Psoas muscle (tissue), 8 donors: ENCODE data around the gene SBF2. TPM values are rescaled to one million over a fixed set of nuclear protein-coding genes. Genes with fewer than 3 reads are reported as not detected.
A peak's percentile ranks its signal among the peaks of the same experiment; 100 is the strongest.

ENCODE experiments used
- ATAC-seq, 4 donors: fragments of 200-7000 bp; cut with Tn5 transposase; one replicate each; pipeline ENCODE4 v1.9.1; 2020; ENCODE audit warnings: moderate library complexity in 3 of 4, mild to moderate bottlenecking in 2 of 4
- DNase-seq, 2 donors: peaks; one replicate each; pipeline ENCODE4 v3.0.0-alpha.2; 2020
- H3K27ac ChIP-seq: fragments of 200-600 bp; one replicate; pipeline ENCODE4 v1.8.0; 2022
- H3K27me3 ChIP-seq, 3 donors: fragments of 200-600 bp in 1 of 3; one replicate each; pipeline versions ENCODE4 v1.6.1 to v1.8.0; 2013 to 2022; ENCODE audit warnings: low read length in 2 of 3, mild to moderate bottlenecking in 2 of 3, moderate library complexity in 1 of 3; ENCODE audit not compliant: insufficient read depth in 3 of 3
- H3K36me3 ChIP-seq, 2 donors: fragments of 200-600 bp in 1 of 2; one replicate each; pipeline versions ENCODE4 v1.6.1 to v1.8.0; 2013 to 2022; ENCODE audit warnings: low read depth in 1 of 2, mild to moderate bottlenecking in 1 of 2, moderate library complexity in 1 of 2; ENCODE audit not compliant: insufficient read depth in 1 of 2
- H3K4me1 ChIP-seq: fragments of 200-600 bp; one replicate; pipeline ENCODE4 v1.8.0; 2022
- H3K4me3 ChIP-seq: fragments of 200-600 bp; one replicate; pipeline ENCODE4 v1.8.0; 2022; ENCODE audit warnings: mild to moderate bottlenecking
- H3K9me3 ChIP-seq: fragments of 200-600 bp; one replicate; pipeline ENCODE4 v1.8.0; 2022
- WGBS, 3 donors: extraction: QIAGEN DNeasy Blood & Tissue Kit; methylation state at CpG; one replicate each; pipeline versions ENCODE4 v1.1.6 to v1.1.7; 2013; 5-methylcytosine and 5-hydroxymethylcytosine counted together
- intact Hi-C, 2 donors: fragments of 100-400 bp; cut with DNase I; formaldehyde crosslinking; loops; one replicate each; pipeline versions ENCODE4 v1.11.0 to v1.14.2; 2022
- polyA plus RNA-seq, 3 donors: library from polyadenylated mRNA; stranded (reverse); fragments of 200-250 nt; gene quantifications; one replicate each; pipeline ENCODE4 v1.2.3, GENCODE V29; 2013
- total RNA-seq, 4 donors: library from RNA; stranded (reverse); fragmentation: NEBNext Ultra II Directional in 2 of 4; extraction: Animal tissue kit (Norgen Biotek cat#: 25700) in 2 of 4; gene quantifications; one replicate each; pipeline versions ENCODE4 v1.2.1 to v1.2.4, GENCODE V29; 2021 to 2023
- TF ChIP-seq, protein P1 (sequence below): fragments of 200-600 bp; IDR thresholded peaks from one replicate; pipeline ENCODE4 v1.8.0; 2022; ENCODE audit warnings: antibody characterized with exemption
- donor health status: healthy with polysubstance abuse.
- donor health status: DM: no; HTN: no; CAD: no; lungs with moderate emphysema.
- donor health status: Bipolar disorder and iron deficiency.
- donor health status: healthy.
- donor health status: DM: yes; HTN: yes; CAD: no.
- donor health status: DM: no; HTN: no; CAD: no.
- donor health status: DM: no; HTN: no; CAD: no.
- donor health status: DM: yes; HTN: yes; CAD: no.

The SBF2 gene
- total and polyA plus RNA-seq, 7 donors: 3.3 to 12.6 (median 10.6) TPM

DNA sequence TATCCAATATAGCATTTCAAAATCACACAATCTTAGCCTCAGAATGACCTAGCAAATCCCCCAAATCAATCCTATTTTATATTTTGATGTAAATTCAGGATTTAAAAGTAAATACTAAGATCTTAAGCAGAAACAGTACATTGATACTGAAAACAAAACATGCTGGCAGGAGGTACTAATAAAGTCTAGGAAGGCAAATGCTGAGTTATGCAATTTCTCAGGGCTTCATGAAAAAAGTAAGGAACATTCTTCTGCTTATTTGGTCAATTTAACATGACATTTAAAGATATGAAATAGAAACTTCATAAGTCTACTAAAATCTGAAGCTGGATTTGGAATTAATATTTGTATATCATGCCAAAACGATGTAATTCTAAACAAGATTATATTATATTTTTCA is 476.8 kb downstream of the SBF2 start:
- Histone ChIP-seq H3K4me1 (no peaks in the 10 kb centered on the region), H3K27ac (no peak overlapping the region), H3K36me3 (peaks cover 4 to 13% of the 10 kb centered on the region in 2 donors), H3K9me3 (no peaks in the 10 kb centered on the region), H3K27me3 (no peaks in the 10 kb centered on the region), H3K4me3 (no peak overlapping the region)
- DNase-seq: no peak
- WGBS, 3 donors: 74 to 95% (median 92%) methylated on average over 1 of the region's 1 CpG
- intact Hi-C loops: no loop called here
- no peak for ATAC-seq
- TF ChIP-seq, protein P1, sequence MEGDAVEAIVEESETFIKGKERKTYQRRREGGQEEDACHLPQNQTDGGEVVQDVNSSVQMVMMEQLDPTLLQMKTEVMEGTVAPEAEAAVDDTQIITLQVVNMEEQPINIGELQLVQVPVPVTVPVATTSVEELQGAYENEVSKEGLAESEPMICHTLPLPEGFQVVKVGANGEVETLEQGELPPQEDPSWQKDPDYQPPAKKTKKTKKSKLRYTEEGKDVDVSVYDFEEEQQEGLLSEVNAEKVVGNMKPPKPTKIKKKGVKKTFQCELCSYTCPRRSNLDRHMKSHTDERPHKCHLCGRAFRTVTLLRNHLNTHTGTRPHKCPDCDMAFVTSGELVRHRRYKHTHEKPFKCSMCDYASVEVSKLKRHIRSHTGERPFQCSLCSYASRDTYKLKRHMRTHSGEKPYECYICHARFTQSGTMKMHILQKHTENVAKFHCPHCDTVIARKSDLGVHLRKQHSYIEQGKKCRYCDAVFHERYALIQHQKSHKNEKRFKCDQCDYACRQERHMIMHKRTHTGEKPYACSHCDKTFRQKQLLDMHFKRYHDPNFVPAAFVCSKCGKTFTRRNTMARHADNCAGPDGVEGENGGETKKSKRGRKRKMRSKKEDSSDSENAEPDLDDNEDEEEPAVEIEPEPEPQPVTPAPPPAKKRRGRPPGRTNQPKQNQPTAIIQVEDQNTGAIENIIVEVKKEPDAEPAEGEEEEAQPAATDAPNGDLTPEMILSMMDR: no peak

DNA sequence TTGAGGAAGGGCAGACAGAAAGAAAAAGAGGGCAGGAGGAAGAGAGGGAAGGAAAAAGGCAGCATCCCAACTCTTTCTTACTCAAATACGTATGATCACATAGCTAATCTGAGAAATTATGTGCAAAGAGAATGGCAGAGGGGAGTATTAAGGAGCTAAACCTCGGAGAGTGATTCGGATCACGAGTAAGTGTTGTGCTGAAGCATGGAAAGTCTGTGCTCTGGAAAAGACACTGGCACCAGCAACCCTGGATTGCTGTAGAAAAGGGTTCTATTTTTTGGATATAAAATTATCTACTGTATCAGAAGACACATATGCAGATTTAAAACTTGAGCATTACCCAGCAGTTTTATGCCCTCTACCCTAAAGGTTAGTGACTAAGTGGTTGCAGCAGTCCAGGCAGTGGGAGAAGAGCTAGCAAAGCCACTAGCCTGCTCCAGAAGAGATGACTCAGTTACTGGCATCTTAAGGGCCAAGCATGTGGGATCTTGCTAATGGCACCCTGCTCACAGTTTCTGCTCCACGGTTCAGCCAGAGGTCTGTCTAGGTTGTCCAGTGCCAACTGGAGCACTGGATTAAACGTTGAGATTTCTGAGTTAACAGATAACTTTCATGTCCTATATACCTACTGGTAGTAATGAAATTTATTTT is 478.4 kb downstream of the SBF2 start:
- Histone ChIP-seq H3K4me3 (no peak overlapping the region), H3K36me3 (peaks cover 4 to 29% of the 10 kb centered on the region in 2 donors), H3K27ac (peak overlapping the region; percentile 65), H3K27me3 (no peaks in the 10 kb centered on the region), H3K4me1 (no peaks in the 10 kb centered on the region), H3K9me3 (no peaks in the 10 kb centered on the region)
- intact Hi-C loops: no loop called here
- ATAC-seq: peak; percentile 88 to 96 (median 93)
- WGBS, 3 donors: 57 to 82% (median 64%) methylated on average over 6 of the region's 6 CpGs
- TF ChIP-seq, protein P1: no peak
- no peak for DNase-seq

DNA sequence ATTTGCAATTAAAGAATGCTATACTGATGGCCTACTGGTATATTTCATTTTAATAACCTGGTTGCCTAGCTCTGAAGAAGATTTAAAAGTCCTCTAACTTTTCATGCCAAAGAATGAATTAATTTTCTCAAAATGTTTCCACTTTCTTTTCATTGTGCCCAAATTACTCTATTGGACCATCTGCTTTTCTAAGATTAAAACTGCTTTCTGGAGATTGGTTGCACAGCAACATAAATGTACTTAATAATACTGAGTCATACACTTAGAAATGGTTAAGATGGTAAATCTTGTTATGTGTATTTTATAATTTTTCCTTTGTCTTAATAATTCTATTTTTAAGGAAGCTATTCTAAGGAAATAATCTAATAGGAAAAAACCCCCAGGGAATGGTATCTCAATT is 479.9 kb downstream of the SBF2 start:
- no peak for ATAC-seq
- Histone ChIP-seq H3K4me1 (no peaks in the 10 kb centered on the region), H3K4me3 (no peak overlapping the region), H3K27ac (no peak overlapping the region), H3K27me3 (no peaks in the 10 kb centered on the region), H3K9me3 (no peaks in the 10 kb centered on the region), H3K36me3 (peaks cover 4 to 30% of the 10 kb centered on the region in 2 donors)
- intact Hi-C loops: no loop called here
- TF ChIP-seq, protein P1: no peak
- DNase-seq: no peak

DNA sequence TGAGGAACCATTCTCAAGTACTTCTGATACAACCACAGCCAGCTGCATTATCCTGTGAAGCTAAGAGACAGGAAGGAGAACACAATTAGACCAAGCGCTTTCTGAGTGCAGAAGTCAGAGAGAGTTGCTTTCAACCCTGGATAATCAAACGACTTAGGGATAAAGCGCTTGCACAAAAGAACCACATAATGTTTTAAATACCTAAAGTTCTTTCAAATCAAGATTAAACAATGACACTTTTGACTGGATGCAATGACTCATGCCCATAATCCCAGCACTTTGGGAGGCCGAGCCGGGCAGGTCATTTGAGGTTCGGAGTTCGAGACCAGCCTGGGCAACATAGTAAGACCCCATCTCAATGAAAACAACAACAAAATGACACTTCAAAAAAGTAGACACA is 485.1 kb downstream of the SBF2 start:
- H3K36me3 ChIP-seq: peaks cover 6 to 47% of the 10 kb centered on the region in 2 donors
- H3K4me3 ChIP-seq: no peak overlapping the region
- H3K27me3 ChIP-seq: no peaks in the 10 kb centered on the region
- TF ChIP-seq, protein P1: no peak
- 81 to 91% (median 85%) methylated on average over 7 of the region's 7 CpGs for WGBS, 3 donors
- peaks cover 7% of the 10 kb centered on the region for H3K4me1 ChIP-seq
- DNase-seq (no peak), ATAC-seq (no peak)
- intact Hi-C loops: loop anchor here in 1 of 2 donors (1.0 kb wide), 1 partner anchor 20 kb away; no protein-coding TSS in a partner anchor
- no peak overlapping the region for H3K27ac ChIP-seq
- H3K9me3 ChIP-seq: no peaks in the 10 kb centered on the region
